ENCODE data around the gene GRAP2.

Gene GRAP2

DNA sequence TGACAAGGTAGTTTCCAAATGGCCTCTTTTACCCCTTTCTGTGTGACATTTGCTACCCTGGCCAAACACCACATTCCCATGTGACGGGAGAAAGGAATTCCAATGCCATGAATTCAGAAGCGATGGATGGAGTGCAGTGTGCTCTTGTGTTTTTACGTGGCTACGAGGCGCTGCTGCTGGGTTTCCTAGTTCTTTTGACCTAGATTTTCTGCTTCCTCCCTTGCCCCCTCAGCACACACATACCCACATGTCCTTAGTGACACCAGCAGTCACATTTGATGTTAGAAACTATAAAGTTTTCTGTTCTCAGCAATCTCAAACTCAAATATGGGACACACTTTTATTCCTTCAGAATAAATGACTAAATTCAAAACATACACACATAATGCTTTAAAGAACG lies 51.5 kb downstream of the GRAP2 start:
- Histone ChIP-seq H3K4me1 (ENCODE audit: control insufficient read depth in 1 of 2, insufficient read depth in 2 of 2, low read length in 2 of 2) (peaks cover 4 to 14% of the 10 kb centered on the region in 2 donors), H3K36me3 (ENCODE audit: control insufficient read depth in 1 of 2, insufficient read depth in 2 of 2, low read length in 2 of 2) (no peaks in the 10 kb centered on the region), H3K4me3 (ENCODE audit: low read depth in 1 of 2, low read length in 2 of 2) (no peak overlapping the region), H3K9ac (ENCODE audit: low read depth in 1 of 2, low read length in 2 of 2) (no peak overlapping the region), H3K27me3 (ENCODE audit: control insufficient read depth in 1 of 2, insufficient read depth in 2 of 2, low read length in 2 of 2) (no peaks in the 10 kb centered on the region), H3K9me3 (ENCODE audit: control insufficient read depth in 1 of 2, low read length in 2 of 2) (no peaks in the 10 kb centered on the region), H3K27ac (ENCODE audit: low read depth, low read length) (no peak overlapping the region)

GRCh38 chr22:39953101-39953500 lies 52.2 kb downstream of the GRAP2 start:
- Histone ChIP-seq H3K27me3 (ENCODE audit: control insufficient read depth in 1 of 2, insufficient read depth in 2 of 2, low read length in 2 of 2) (no peaks in the 10 kb centered on the region), H3K4me1 (ENCODE audit: control insufficient read depth in 1 of 2, insufficient read depth in 2 of 2, low read length in 2 of 2) (peaks cover 4 to 17% of the 10 kb centered on the region in 2 donors), H3K9me3 (ENCODE audit: control insufficient read depth in 1 of 2, low read length in 2 of 2) (no peaks in the 10 kb centered on the region), H3K27ac (ENCODE audit: low read depth, low read length) (no peak overlapping the region), H3K36me3 (ENCODE audit: control insufficient read depth in 1 of 2, insufficient read depth in 2 of 2, low read length in 2 of 2) (no peaks in the 10 kb centered on the region), H3K4me3 (ENCODE audit: low read depth in 1 of 2, low read length in 2 of 2) (no peak overlapping the region), H3K9ac (ENCODE audit: low read depth in 1 of 2, low read length in 2 of 2) (no peak overlapping the region)

- Histone ChIP-seq H3K9me3 (ENCODE audit: control insufficient read depth in 1 of 2, low read length in 2 of 2) (no peaks in the 10 kb centered on the region), H3K27ac (ENCODE audit: low read depth, low read length) (no peak overlapping the region), H3K4me1 (ENCODE audit: control insufficient read depth in 1 of 2, insufficient read depth in 2 of 2, low read length in 2 of 2) (peaks cover 4 to 17% of the 10 kb centered on the region in 2 donors), H3K36me3 (ENCODE audit: control insufficient read depth in 1 of 2, insufficient read depth in 2 of 2, low read length in 2 of 2) (no peaks in the 10 kb centered on the region), H3K27me3 (ENCODE audit: control insufficient read depth in 1 of 2, insufficient read depth in 2 of 2, low read length in 2 of 2) (no peaks in the 10 kb centered on the region), H3K9ac (ENCODE audit: low read depth in 1 of 2, low read length in 2 of 2) (no peak overlapping the region), H3K4me3 (ENCODE audit: low read depth in 1 of 2, low read length in 2 of 2) (no peak overlapping the region)
These were observed 53.7 kb downstream of the GRAP2 start for GRCh38 chr22:39954584-39955055.

DNA sequence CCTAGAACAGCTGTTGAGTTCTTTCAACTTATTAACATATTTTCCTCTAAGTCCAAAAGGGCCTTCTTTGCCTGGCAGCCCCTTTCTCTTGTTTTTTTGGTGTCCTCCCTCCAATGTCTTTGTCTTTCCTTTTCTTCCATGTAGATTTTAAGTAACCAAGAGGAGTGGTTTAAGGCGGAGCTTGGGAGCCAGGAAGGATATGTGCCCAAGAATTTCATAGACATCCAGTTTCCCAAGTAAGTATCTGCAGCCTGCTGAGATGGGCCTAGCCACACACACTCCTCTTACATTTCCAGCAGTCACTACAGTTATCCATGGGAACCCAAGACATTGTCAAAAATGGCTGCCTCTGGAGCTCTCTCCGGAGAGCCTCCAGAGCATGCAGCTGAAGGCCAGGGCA lies 54.8 kb downstream of the GRAP2 start:
- Histone ChIP-seq H3K9ac (ENCODE audit: low read depth in 1 of 2, low read length in 2 of 2) (no peak overlapping the region), H3K27me3 (ENCODE audit: control insufficient read depth in 1 of 2, insufficient read depth in 2 of 2, low read length in 2 of 2) (peaks cover 0 to 4% of the 10 kb centered on the region in 2 donors), H3K4me3 (ENCODE audit: low read depth in 1 of 2, low read length in 2 of 2) (no peak overlapping the region), H3K9me3 (ENCODE audit: control insufficient read depth in 1 of 2, low read length in 2 of 2) (no peaks in the 10 kb centered on the region), H3K36me3 (ENCODE audit: control insufficient read depth in 1 of 2, insufficient read depth in 2 of 2, low read length in 2 of 2) (no peaks in the 10 kb centered on the region), H3K4me1 (ENCODE audit: control insufficient read depth in 1 of 2, insufficient read depth in 2 of 2, low read length in 2 of 2) (peaks cover 4 to 17% of the 10 kb centered on the region in 2 donors), H3K27ac (ENCODE audit: low read depth, low read length) (no peak overlapping the region)

DNA sequence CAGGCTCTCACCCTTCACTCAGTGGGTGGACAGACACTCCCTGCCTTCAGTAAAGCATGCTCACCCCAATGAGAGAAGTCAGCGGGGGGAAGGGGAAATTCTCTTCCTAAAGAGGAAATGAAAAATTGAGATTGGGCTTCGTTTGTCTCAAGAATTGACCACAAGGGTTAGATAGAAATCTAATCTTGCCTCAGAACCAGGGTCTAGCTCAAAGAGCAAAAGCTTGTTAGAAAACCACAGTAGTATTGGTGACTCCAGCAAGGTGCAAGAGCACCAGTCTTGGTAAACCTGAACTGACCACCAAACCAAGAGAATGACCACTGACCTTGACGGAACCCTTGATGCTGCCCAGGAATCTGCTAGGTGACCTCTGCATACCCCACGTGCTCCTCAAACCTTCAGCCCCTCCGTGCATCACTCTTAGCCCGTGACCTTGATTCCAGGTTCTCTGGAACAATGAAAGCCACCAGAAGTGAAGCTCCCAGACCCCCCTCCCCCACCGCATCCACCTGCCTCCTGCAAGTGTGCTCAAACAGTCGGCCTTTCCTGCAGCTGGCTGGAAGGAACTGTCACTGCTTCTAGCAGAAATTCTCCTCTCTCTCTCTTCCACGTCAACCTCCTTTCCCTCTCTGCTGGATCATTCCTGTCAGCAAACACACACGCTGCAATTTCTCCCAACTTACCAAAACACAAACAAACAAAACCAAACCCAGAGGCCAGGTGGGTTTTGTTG lies 56.2 kb downstream of the GRAP2 start:
- no peak overlapping the region for H3K4me3 ChIP-seq (ENCODE audit: low read depth in 1 of 2, low read length in 2 of 2)
- H3K27me3 ChIP-seq (ENCODE audit: control insufficient read depth in 1 of 2, insufficient read depth in 2 of 2, low read length in 2 of 2): peaks cover 4 to 6% of the 10 kb centered on the region in 2 donors
- H3K9ac ChIP-seq (ENCODE audit: low read depth in 1 of 2, low read length in 2 of 2): no peak overlapping the region
- no peaks in the 10 kb centered on the region for H3K36me3 ChIP-seq (ENCODE audit: control insufficient read depth in 1 of 2, insufficient read depth in 2 of 2, low read length in 2 of 2)
- H3K27ac ChIP-seq (ENCODE audit: low read depth, low read length): no peak overlapping the region
- no peaks in the 10 kb centered on the region for H3K9me3 ChIP-seq (ENCODE audit: control insufficient read depth in 1 of 2, low read length in 2 of 2)
- H3K4me1 ChIP-seq (ENCODE audit: control insufficient read depth in 1 of 2, insufficient read depth in 2 of 2, low read length in 2 of 2): peaks cover 4 to 25% of the 10 kb centered on the region in 2 donors

DNA sequence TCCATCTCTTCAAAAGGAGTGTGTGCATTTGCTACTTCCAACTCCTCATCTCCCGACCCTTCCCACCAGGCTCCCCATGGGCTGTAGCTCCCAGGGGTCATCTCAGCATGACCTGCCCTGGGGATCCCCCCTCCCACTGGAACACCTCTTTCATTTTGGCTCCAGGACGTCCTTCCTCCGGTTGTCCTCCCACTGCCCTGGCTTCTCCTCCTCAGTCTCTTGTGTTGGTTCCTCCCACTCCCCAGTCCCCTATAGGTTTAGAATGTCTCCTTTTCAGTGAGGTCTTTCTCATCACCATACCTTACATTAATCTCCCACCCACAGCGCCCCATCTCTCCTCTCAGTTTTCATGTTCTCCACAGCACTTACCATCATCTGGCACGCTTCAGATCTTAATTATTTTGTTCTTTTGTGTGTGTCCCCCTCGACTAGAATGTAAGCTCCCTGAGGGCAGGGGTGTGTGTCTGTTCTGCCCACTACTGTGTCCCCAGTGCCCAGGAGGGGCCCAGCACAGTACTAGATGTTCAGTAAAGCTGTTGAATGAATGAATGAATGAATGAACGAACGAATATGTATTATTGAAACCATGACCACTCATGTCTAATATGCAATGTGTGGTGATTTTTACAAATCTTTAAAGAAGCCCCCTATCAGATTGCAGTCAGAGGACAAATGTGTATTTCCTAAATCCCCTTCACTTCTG lies 57.3 kb downstream of the GRAP2 start:
- H3K9me3 ChIP-seq (ENCODE audit: control insufficient read depth in 1 of 2, low read length in 2 of 2): no peaks in the 10 kb centered on the region
- no peak overlapping the region for H3K27ac ChIP-seq (ENCODE audit: low read depth, low read length)
- no peaks in the 10 kb centered on the region for H3K36me3 ChIP-seq (ENCODE audit: control insufficient read depth in 1 of 2, insufficient read depth in 2 of 2, low read length in 2 of 2)
- H3K4me3 ChIP-seq (ENCODE audit: low read depth in 1 of 2, low read length in 2 of 2): no peak overlapping the region
- H3K4me1 ChIP-seq (ENCODE audit: control insufficient read depth in 1 of 2, insufficient read depth in 2 of 2, low read length in 2 of 2): peaks cover 4 to 22% of the 10 kb centered on the region in 2 donors
- H3K9ac ChIP-seq (ENCODE audit: low read depth in 1 of 2, low read length in 2 of 2): no peak overlapping the region
- H3K27me3 ChIP-seq (ENCODE audit: control insufficient read depth in 1 of 2, insufficient read depth in 2 of 2, low read length in 2 of 2): peaks cover 4 to 6% of the 10 kb centered on the region in 2 donors

- Histone ChIP-seq H3K36me3 (ENCODE audit: control insufficient read depth in 1 of 2, insufficient read depth in 2 of 2, low read length in 2 of 2) (no peaks in the 10 kb centered on the region), H3K27me3 (ENCODE audit: control insufficient read depth in 1 of 2, insufficient read depth in 2 of 2, low read length in 2 of 2) (peaks cover 4 to 6% of the 10 kb centered on the region in 2 donors), H3K4me3 (ENCODE audit: low read depth in 1 of 2, low read length in 2 of 2) (no peak overlapping the region), H3K4me1 (ENCODE audit: control insufficient read depth in 1 of 2, insufficient read depth in 2 of 2, low read length in 2 of 2) (peaks cover 4 to 22% of the 10 kb centered on the region in 2 donors), H3K9ac (ENCODE audit: low read depth in 1 of 2, low read length in 2 of 2) (no peak overlapping the region), H3K27ac (ENCODE audit: low read depth, low read length) (no peak overlapping the region), H3K9me3 (ENCODE audit: control insufficient read depth in 1 of 2, low read length in 2 of 2) (no peaks in the 10 kb centered on the region)
These were observed 58.2 kb downstream of the GRAP2 start for GRCh38 chr22:39958949-39959639.

DNA sequence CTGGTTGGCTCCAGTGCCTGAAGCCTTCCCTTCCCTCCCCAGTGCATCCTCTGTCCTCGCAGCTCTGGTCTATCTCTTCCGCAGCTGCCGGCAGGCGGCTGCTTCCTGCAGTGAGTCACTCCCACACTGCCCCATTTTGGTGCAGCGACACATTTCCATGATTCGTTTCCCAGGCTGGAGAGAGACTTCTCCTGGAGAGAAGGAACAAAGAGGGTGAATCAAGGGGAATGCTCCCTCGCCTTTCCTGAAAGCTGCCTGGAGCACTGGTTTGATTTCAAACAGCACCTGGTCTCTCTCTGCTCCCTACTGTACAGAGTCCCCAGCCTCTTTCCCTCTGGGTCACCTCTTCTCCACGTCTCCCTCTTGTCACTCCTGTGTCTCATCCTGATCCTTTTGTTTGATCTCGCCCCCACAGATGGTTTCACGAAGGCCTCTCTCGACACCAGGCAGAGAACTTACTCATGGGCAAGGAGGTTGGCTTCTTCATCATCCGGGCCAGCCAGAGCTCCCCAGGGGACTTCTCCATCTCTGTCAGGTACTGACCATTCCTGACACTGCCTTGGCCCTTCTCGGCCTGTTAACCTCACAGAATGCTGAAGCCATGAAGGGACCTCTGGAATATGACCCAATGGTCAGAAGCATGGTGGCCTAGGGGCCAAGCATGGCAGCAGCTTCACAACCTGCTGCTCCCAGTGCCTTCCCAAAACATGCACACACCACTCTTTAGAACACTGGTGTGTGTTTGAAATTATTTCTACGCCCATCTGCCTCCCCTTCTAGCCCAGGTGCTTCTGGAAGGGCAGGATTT lies 59.0 kb downstream of the GRAP2 start, which contains the start of gene TMA7B:
TMA7B (plus strand) TSS at position 758 of the 808 bp plus-strand sequence. CDS start 3,978 bp downstream, outside the sequence.
- H3K27ac ChIP-seq (ENCODE audit: low read depth, low read length): no peak within 1 kb of the TSS
- H3K9ac ChIP-seq (ENCODE audit: low read depth in 1 of 2, low read length in 2 of 2): no peak within 1 kb of the TSS
- H3K4me3 ChIP-seq (ENCODE audit: low read depth in 1 of 2, low read length in 2 of 2): no peak within 1 kb of the TSS
- peaks cover 4 to 6% of the 10 kb centered on the region in 2 donors for H3K27me3 ChIP-seq (ENCODE audit: control insufficient read depth in 1 of 2, insufficient read depth in 2 of 2, low read length in 2 of 2)
- H3K9me3 ChIP-seq (ENCODE audit: control insufficient read depth in 1 of 2, low read length in 2 of 2): no peaks in the 10 kb centered on the region
- peaks cover 4 to 22% of the 10 kb centered on the region in 2 donors for H3K4me1 ChIP-seq (ENCODE audit: control insufficient read depth in 1 of 2, insufficient read depth in 2 of 2, low read length in 2 of 2)
- H3K36me3 ChIP-seq (ENCODE audit: control insufficient read depth in 1 of 2, insufficient read depth in 2 of 2, low read length in 2 of 2): no peaks in the 10 kb centered on the region

DNA sequence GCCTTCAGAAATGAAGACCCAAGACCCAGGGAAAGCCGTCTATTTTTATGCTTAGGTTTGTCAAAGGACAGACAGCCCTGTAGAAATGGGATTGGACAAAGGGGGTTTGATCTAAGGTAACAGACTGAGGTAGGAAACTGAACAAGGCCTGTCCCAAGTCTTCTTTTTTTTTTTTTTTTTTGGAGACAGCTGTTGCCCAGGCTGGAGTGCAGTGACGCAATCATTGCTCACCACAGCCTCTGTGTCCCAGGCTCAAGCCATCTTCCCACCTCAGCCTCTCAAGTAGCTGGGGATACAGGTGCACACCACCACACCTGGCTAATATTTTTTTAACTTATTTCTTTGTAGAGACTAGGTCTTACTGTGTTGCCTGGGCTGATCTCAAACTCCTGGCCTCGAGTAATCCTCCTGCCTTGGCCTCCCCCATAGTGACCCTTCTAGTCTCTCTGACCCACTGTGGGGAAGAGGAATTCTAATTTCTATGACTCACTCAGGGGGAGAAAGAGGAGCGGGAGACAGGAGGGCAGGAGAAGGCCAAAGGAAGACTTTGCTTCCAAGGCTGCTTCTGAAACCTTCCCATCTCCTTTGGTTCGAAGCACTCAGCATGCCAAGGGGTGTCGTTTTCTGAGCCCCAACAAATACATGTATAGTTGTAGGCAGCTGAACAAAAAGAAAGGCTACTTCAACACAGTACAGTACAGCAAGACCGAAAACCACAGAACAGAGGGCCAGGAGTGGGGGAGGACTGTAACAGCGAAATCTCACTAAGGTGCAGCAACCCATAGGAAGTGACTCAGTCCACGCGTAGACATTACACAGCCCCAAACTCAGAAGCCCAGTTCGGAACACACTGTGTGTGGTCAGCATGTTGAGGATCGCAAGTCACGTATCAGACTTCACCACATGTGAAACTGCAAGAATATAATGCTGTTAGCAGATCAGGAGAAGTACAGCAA lies 60.2 kb downstream of the GRAP2 start:
- peaks cover 6 to 10% of the 10 kb centered on the region in 2 donors for H3K27me3 ChIP-seq (ENCODE audit: control insufficient read depth in 1 of 2, insufficient read depth in 2 of 2, low read length in 2 of 2)
- H3K4me1 ChIP-seq (ENCODE audit: control insufficient read depth in 1 of 2, insufficient read depth in 2 of 2, low read length in 2 of 2): peaks cover 4 to 22% of the 10 kb centered on the region in 2 donors
- no peaks in the 10 kb centered on the region for H3K9me3 ChIP-seq (ENCODE audit: control insufficient read depth in 1 of 2, low read length in 2 of 2)
- no peak overlapping the region for H3K4me3 ChIP-seq (ENCODE audit: low read depth in 1 of 2, low read length in 2 of 2)
- no peak overlapping the region for H3K27ac ChIP-seq (ENCODE audit: low read depth, low read length)
- no peaks in the 10 kb centered on the region for H3K36me3 ChIP-seq (ENCODE audit: control insufficient read depth in 1 of 2, insufficient read depth in 2 of 2, low read length in 2 of 2)
- no peak overlapping the region for H3K9ac ChIP-seq (ENCODE audit: low read depth in 1 of 2, low read length in 2 of 2)
